Measurements from ENCODE around the gene PXN. TPM values are rescaled to one million over a fixed set of nuclear protein-coding genes. Genes with fewer than 3 reads are reported as not detected.

Gene PXN
- total and polyA plus RNA-seq, 10 of the 15 experiments (the other 5 are each of a cell fraction or from before 2014, with no cell fraction given): 1.0 to 32.0 (median 11.5) TPM

GRCh38 chr12:120199025-120199424 is 66.5 kb downstream of the PXN start:
- DNase-seq (ENCODE audit: low read depth, low spot score) (no peak), FAIRE-seq (no peak), ATAC-seq (no peak)
- peak overlapping the region; percentile 87 for H3K27ac ChIP-seq (ENCODE audit: control insufficient read depth, insufficient read depth)
- intact Hi-C loops (cut with micrococcal nuclease; ENCODE audit: unreplicated experiment): loop anchor here (10.0 kb wide), 1 partner anchor 214 kb away; the partner anchor contains the start of gene BICDL1
- peaks cover 22% of the 10 kb centered on the region for H3K4me1 ChIP-seq (ENCODE audit: control insufficient read depth, insufficient read depth, low read length)
- peak overlapping the region; percentile 99 for H3K4me2 ChIP-seq (ENCODE audit: control insufficient read depth, insufficient read depth)
- H3K4me3 ChIP-seq: peak overlapping the region; percentile 92
- H4K20me1 ChIP-seq (ENCODE audit: control insufficient read depth, insufficient read depth): peaks cover 9% of the 10 kb centered on the region; the same call in 1 of the 2 replicates
- peaks cover 65% of the 10 kb centered on the region for H3K79me2 ChIP-seq (ENCODE audit: control insufficient read depth, insufficient read depth, low read length)
- ChIA-PET POLR2A (interaction anchor here (1.3 kb wide), 2 partner anchors 32 to 92 kb away, joined by 3 read pairs; partner anchors contain the start of gene RNU4-2), CTCF (interaction anchor here (0.6 to 5.6 kb wide), 5 partner anchors 10 to 87 kb away, joined by 3 to 61 read pairs (median 32); partner anchors contain the start of gene RAB35), SMC1A (ENCODE audit: uncharacterized antibody, unreplicated experiment) (interaction anchor here (1.0 to 4.2 kb wide), 6 partner anchors 8 to 81 kb away, joined by 3 to 37 read pairs (median 5); partner anchors contain the start of gene RAB35), RAD21 (ENCODE audit: unreplicated experiment) (interaction anchor here (1.1 to 1.2 kb wide), 2 partner anchors 80 to 81 kb away, joined by 3 to 4 read pairs; no protein-coding TSS in a partner anchor)
- TSS peak; percentile 68 for BruUV-seq (replicated peaks)
- peak overlapping the region; percentile 98 for H3K9ac ChIP-seq (ENCODE audit: control insufficient read depth, insufficient read depth, low read length)
- no peaks in the 10 kb centered on the region for H3K27me3 ChIP-seq (replicated peaks in 1 of 2; ENCODE audit: control insufficient read depth in 2 of 2, insufficient read depth in 2 of 2, low read length in 1 of 2)
- no peaks in the 10 kb centered on the region for H3K9me3 ChIP-seq (replicated peaks; ENCODE audit: control insufficient read depth, insufficient read depth, low read length)
- H3K36me3 ChIP-seq (ENCODE audit: control insufficient read depth in 2 of 2, insufficient read depth in 2 of 2, low read length in 1 of 2): peaks cover 10 to 24% of the 10 kb centered on the region in 2 experiments
- in situ Hi-C loops (cut with MboI): no loop called here
- no peak overlapping the region for H2AFZ ChIP-seq (ENCODE audit: control insufficient read depth, low read depth, low read length)
- 28% methylated on average over 7 of the region's 7 CpGs for WGBS (ENCODE audit: insufficient coverage, insufficient replicate concordance, low lambda C conversion rate, missing lambda C conversion rate)
- TF ChIP-seq EGR1 (IDR thresholded peaks at IDR 0.05; ENCODE audit: borderline replicate concordance in 1 of 2, low read depth in 2 of 2, low read length in 2 of 2) (no peak), E2F8 (IDR thresholded peaks at IDR 0.05; ENCODE audit: low read depth, partially characterized antibody) (no peak), IRF4 (IDR thresholded peaks at IDR 0.05; ENCODE audit: low read depth, low read length) (no peak), ELK1 (IDR thresholded peaks at IDR 0.05; ENCODE audit: low read depth, low read length) (no peak), SPI1 (IDR thresholded peaks at IDR 0.05; ENCODE audit: borderline replicate concordance, insufficient read depth, low read depth, low read length) (no peak), EZH2 (IDR thresholded peaks at IDR 0.05; ENCODE audit: borderline replicate concordance, control insufficient read depth, low read depth, low read length) (no peak), POLR2A (IDR thresholded peaks at IDR 0.05; ENCODE audit: low read depth, low read length) (0 out of 2 replicates have a peak, but pooled peaks have one; percentile 2), IKZF1 (conservative IDR thresholded peaks at IDR 0.05) (no peak), NFYB (IDR thresholded peaks at IDR 0.05; ENCODE audit: insufficient read depth, low read depth, low read length) (no peak), ETV6 (conservative IDR thresholded peaks at IDR 0.05 in 1 of 2, IDR thresholded peaks at IDR 0.05 in 1 of 2; ENCODE audit: borderline replicate concordance in 1 of 2, low read depth in 1 of 2) (no peak), MEF2A (IDR thresholded peaks at IDR 0.05; ENCODE audit: insufficient read depth, low read depth, low read length) (no peak), ATF7 (IDR thresholded peaks at IDR 0.05; ENCODE audit: low read depth) (no peak), TAF1 (IDR thresholded peaks at IDR 0.05; ENCODE audit: borderline replicate concordance, low read depth, low read length) (no peak), HSF1 (IDR thresholded peaks at IDR 0.05; ENCODE audit: low read depth, low read length) (no peak)
